B cell (primary cell): ENCODE results near the gene PCYOX1L. TPM values are rescaled to one million over a fixed set of nuclear protein-coding genes. Genes with fewer than 3 reads are reported as not detected.
"Not testable (repeated sequence)": the region's sequence is repeated elsewhere in the genome, so short reads cannot be mapped to it uniquely, and the experiment has no call there.

ENCODE experiments used
- ATAC-seq: fragments of 200-7000 bp; cut with Tn5 transposase; one replicate; pipeline ENCODE4 v1.10.0; 2021; ENCODE audit warnings: low read depth, mild to moderate bottlenecking, moderate number of reproducible peaks, moderate library complexity
- CTCF ChIA-PET: fragments of 350-600 bp; sonication (Branson Sonifier 250); formaldehyde crosslinking; loops from one replicate; lab custom pipeline; 2021; ENCODE audit warnings: antibody characterized with exemption, inconsistent platforms; lab: Charles Lee
- POLR2A ChIA-PET: fragments of 350-600 bp; sonication (Branson Sonifier 250); formaldehyde crosslinking; loops from one replicate; lab custom pipeline; 2021; ENCODE audit warnings: antibody characterized with exemption; lab: Charles Lee
- DNase-seq: peaks from one replicate; pipeline ENCODE4 v3.0.0; 2013
- H2AFZ ChIP-seq: 2 replicates; pipeline ENCODE4 v1.6.1; 2012; ENCODE audit warnings: mild to moderate bottlenecking, low read depth, low read length; ENCODE audit not compliant: insufficient read depth, poor library complexity, severe bottlenecking
- H3K27ac ChIP-seq, 2 donors: 1 replicate in 1 of 2; 2 replicates in 1 of 2; pipeline ENCODE4 v1.5.1; 2012 to 2013; ENCODE audit warnings: low read length in 2 of 2, mild to moderate bottlenecking in 2 of 2, moderate library complexity in 1 of 2
- H3K27me3 ChIP-seq, 4 experiments: fragments of 200-600 bp in 1 of 4; sonication (generic) in 1 of 4; replicated peaks in 1 of 4; 1 replicate in 2 of 4; 2 replicates in 2 of 4; pipeline versions ENCODE4 v1.6.1 to v1.7.0; 2013 to 2016; ENCODE audit warnings: low read length in 3 of 4, mild to moderate bottlenecking in 2 of 4, mixed read lengths in 1 of 4, moderate library complexity in 1 of 4; ENCODE audit not compliant: insufficient read depth in 4 of 4, control insufficient read depth in 3 of 4; ENCODE audit errors: control extremely low read depth in 1 of 4
- H3K36me3 ChIP-seq, 2 experiments: replicated peaks in 1 of 2; 1 replicate in 1 of 2; 2 replicates in 1 of 2; pipeline versions ENCODE4 v1.6.1 to v1.7.1; 2013; ENCODE audit warnings: low read length in 1 of 2; ENCODE audit not compliant: insufficient read depth in 2 of 2, control insufficient read depth in 1 of 2; ENCODE audit errors: control extremely low read depth in 1 of 2, extremely low read depth in 1 of 2
- H3K4me1 ChIP-seq, 2 donors: fragments of 200-600 bp in 1 of 2; sonication (generic) in 1 of 2; 1 replicate in 1 of 2; 2 replicates in 1 of 2; pipeline versions ENCODE4 v1.5.1 to v1.6.1; 2013 to 2017; ENCODE audit warnings: low read length in 2 of 2; ENCODE audit not compliant: control insufficient read depth in 2 of 2, insufficient read depth in 2 of 2
- H3K4me2 ChIP-seq: replicated peaks from 2 replicates; pipeline ENCODE3; 2012; ENCODE audit warnings: mild to moderate bottlenecking, low read depth, low read length; ENCODE audit not compliant: poor library complexity, severe bottlenecking
- H3K4me3 ChIP-seq, 5 experiments: fragments of 200-600 bp in 1 of 5; sonication (generic) in 1 of 5; 1 replicate in 3 of 5; 2 replicates in 2 of 5; pipeline versions ENCODE4 v1.5.1 to v1.7.0; 2011 to 2016; ENCODE audit warnings: low read length in 4 of 5, mild to moderate bottlenecking in 4 of 5, low read depth in 2 of 5, control low read depth in 1 of 5, moderate library complexity in 1 of 5; ENCODE audit not compliant: insufficient read depth in 1 of 5; ENCODE audit errors: control extremely low read depth in 1 of 5, extremely low read depth in 1 of 5
- H3K79me2 ChIP-seq: fragments of 200-600 bp; sonication (generic); one replicate; pipeline ENCODE4 v1.6.0; 2016; ENCODE audit warnings: low read length; ENCODE audit not compliant: control insufficient read depth, insufficient read depth
- H3K9ac ChIP-seq: fragments of 200-600 bp; sonication (generic); 2 replicates; pipeline ENCODE4 v1.6.1; 2017; ENCODE audit warnings: mild to moderate bottlenecking, low read length, moderate library complexity
- H3K9me3 ChIP-seq, 3 donors: one replicate each; pipeline versions ENCODE4 v1.6.1 to v1.7.1; 2013; ENCODE audit warnings: low read length in 2 of 3; ENCODE audit not compliant: control insufficient read depth in 2 of 3, insufficient read depth in 1 of 3; ENCODE audit errors: control extremely low read depth in 1 of 3
- H4K20me1 ChIP-seq: 2 replicates; pipeline ENCODE4 v1.6.0; 2012; ENCODE audit warnings: mild to moderate bottlenecking, low read length; ENCODE audit not compliant: insufficient read depth, control insufficient read depth, poor library complexity, severe bottlenecking
- H3K27ac Mint-ChIP-seq: one replicate; pipeline ENCODE4 v1.8.0; 2021; ENCODE audit warnings: mixed read lengths
- H3K27me3 Mint-ChIP-seq: one replicate; pipeline ENCODE4 v1.8.0; 2021; ENCODE audit warnings: mixed read lengths
- H3K4me1 Mint-ChIP-seq: one replicate; pipeline ENCODE4 v1.8.0; 2021; ENCODE audit warnings: mixed read lengths
- H3K4me3 Mint-ChIP-seq: one replicate; pipeline ENCODE4 v1.8.0; 2021; ENCODE audit warnings: mixed read lengths
- H3K9me3 Mint-ChIP-seq: one replicate; pipeline ENCODE4 v1.8.0; 2022; ENCODE audit warnings: mixed read lengths; ENCODE audit not compliant: insufficient read depth
- CTCF ChIP-seq: fragments of 200-600 bp; IDR thresholded peaks from one replicate; pipeline ENCODE4 v1.8.0; 2022; ENCODE audit warnings: antibody characterized with exemption, mild to moderate bottlenecking
- EZH2 ChIP-seq: IDR thresholded peaks from 2 replicates; pipeline ENCODE4 v1.6.1; 2012; ENCODE audit warnings: borderline replicate concordance, low read depth, mild to moderate bottlenecking, moderate library complexity, low read length; ENCODE audit not compliant: insufficient read depth, poor library complexity, severe bottlenecking
- WGBS: methylation state at CpG from one replicate; pipeline ENCODE4 v1.1.5; 2013; ENCODE audit warnings: missing lambda C conversion rate; ENCODE audit not compliant: insufficient coverage; 5-methylcytosine and 5-hydroxymethylcytosine counted together
- intact Hi-C: fragments of 100-400 bp; cut with micrococcal nuclease; formaldehyde crosslinking; loops from one replicate; pipeline ENCODE4 v1.10.0; 2022
- polyA plus RNA-seq: library from polyadenylated mRNA; depleted of rRNA; stranded (reverse); fragments of >200 nt; gene quantifications from 2 replicates; pipeline ENCODE4 v1.2.3, GENCODE V29; 2012
- total RNA-seq, 2 donors: library from RNA; stranded (reverse); fragments of 120-200 nt in 1 of 2; gene quantifications; 1 replicate in 1 of 2; 2 replicates in 1 of 2; pipeline versions ENCODE4 v1.2.3 to v1.2.4, GENCODE V29; 2013 to 2022

PCYOX1L gene
- total and polyA plus RNA-seq, 2 donors (not counting 1 experiment from before 2014, with no cell fraction given), result 11.7 to 19.4 TPM

GRCh38 chr5:149397530-149397929 is 39.7 kb downstream of the PCYOX1L start:
- no peak overlapping the region for H3K4me2 ChIP-seq
- no peak overlapping the region for H3K4me3 Mint-ChIP-seq
- no peak for TF ChIP-seq EZH2
- TF ChIP-seq CTCF, result no peak
- no peaks in the 10 kb centered on the region for H3K79me2 ChIP-seq
- H3K9me3 ChIP-seq, result no peaks in the 10 kb centered on the region
- 87% methylated on average over 2 of the region's 6 CpGs for WGBS
- no peaks in the 10 kb centered on the region for H3K9me3 Mint-ChIP-seq
- ChIA-PET POLR2A (no interaction called here), CTCF (no interaction called here)
- no peaks in the 10 kb centered on the region for H4K20me1 ChIP-seq
- no peak overlapping the region for H2AFZ ChIP-seq
- intact Hi-C loops, result no loop called here
- H3K27me3 ChIP-seq, result peaks cover 0 to 2% (median 0%) of the 10 kb centered on the region in 4 experiments
- DNase-seq, result no peak
- H3K36me3 ChIP-seq, result no peaks in the 10 kb centered on the region
- no peak overlapping the region for H3K4me3 ChIP-seq
- no peak overlapping the region for H3K9ac ChIP-seq
- no peak overlapping the region for H3K27ac ChIP-seq
- no peak for ATAC-seq
- no peaks in the 10 kb centered on the region for H3K4me1 ChIP-seq
- peaks cover 17% of the 10 kb centered on the region for H3K27me3 Mint-ChIP-seq
- no peaks in the 10 kb centered on the region for H3K4me1 Mint-ChIP-seq
- H3K27ac Mint-ChIP-seq, result no peak overlapping the region

DNA sequence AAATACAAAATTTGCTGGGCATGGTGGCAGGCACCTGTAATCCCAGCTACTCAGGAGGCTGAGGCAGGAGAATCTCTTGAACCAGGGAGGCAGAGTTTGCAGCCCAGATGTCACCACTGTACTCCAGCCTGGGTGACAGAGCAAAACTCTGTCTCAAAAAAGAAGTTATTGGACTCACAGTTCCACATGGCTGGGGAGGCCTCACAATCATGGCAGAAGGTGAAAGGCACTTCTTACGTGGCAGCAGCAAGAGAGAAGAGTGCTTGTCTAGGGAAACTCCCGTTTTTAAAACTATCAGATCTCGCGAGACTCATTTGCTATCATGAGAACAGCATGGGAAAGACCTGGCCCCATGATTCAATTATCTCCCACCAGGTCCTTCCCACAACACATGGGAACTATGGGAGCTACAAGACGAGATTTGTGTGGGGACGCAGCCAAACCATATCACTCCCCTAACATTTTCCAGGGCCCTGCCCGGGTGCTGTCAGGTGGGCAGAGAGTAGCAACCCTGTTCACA is 41.0 kb downstream of the PCYOX1L start:
- H3K27ac Mint-ChIP-seq, DNase-seq, H3K27ac ChIP-seq, H3K9me3 Mint-ChIP-seq, H3K79me2 ChIP-seq, H4K20me1 ChIP-seq, H3K4me2 ChIP-seq, CTCF ChIA-PET, intact Hi-C loops, H3K4me3 ChIP-seq, H3K36me3 ChIP-seq, ATAC-seq, H2AFZ ChIP-seq, H3K4me1 ChIP-seq, H3K27me3 ChIP-seq, H3K9me3 ChIP-seq, H3K4me1 Mint-ChIP-seq, H3K9ac ChIP-seq, POLR2A ChIA-PET, H3K4me3 Mint-ChIP-seq: not testable (repeated sequence)
- 71% methylated on average over 6 of the region's 7 CpGs for WGBS
- H3K27me3 Mint-ChIP-seq, result peaks cover 17% of the 10 kb centered on the region
